ENCODE data around the gene ZNF578.

DNA sequence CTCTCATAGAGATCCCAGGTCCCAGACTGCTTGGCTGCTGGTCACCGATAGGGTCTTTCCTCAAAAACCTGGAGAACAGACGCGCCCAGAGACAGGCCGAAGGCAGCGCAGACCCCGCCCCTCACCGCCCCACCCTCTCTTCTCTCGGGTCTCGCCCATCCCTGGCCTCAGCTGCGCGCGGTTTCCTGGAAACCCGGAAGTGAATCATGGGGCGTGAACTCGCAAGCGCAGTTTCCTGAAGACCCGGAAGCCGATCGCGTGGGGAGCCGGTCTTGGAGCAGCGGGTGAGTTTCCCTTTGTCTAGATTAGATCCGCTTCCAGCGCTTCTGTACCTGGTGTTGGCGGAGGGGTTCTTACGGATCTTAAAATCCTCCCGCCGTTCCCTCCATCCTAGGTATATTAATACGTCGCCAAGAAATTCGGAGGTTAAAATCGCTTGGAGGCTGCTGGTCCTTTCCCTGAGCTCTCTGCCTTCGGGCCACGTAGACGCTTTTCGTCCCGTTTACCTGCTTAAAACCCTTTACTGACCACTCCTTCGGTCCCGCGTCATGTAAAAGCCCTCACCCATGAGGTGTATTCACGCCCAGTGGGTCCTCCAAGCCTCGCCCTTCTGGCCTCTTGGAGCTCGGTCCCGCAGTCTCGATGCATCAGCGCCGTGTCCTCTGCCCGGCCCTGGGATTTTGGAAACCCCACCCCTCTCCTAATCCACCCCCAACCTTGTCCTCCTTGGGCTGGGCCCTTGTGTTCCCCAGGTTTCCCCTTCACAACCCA lies at the start of gene ZNF578:
- TF ChIP-seq EZH2 (IDR thresholded peaks at IDR 0.05; ENCODE audit: insufficient read depth, poor library complexity, severe bottlenecking) (no peak), EZH2phosphoT487 (IDR thresholded peaks at IDR 0.05; ENCODE audit: insufficient read depth, low read depth) (no peak)

Data from GM23248 (cell line).